ENCODE results near the gene TICRR.

- no peak for TF ChIP-seq CREM (CRISPR knock-in tag; IDR thresholded peaks at IDR 0.05)
- TF ChIP-seq JAZF1 (CRISPR knock-in tag; IDR thresholded peaks at IDR 0.05): no peak
- no peak for TF ChIP-seq CBFB (CRISPR knock-in tag; IDR thresholded peaks at IDR 0.05; ENCODE audit: low read depth)
- no peak for TF ChIP-seq CTCF (IDR thresholded peaks at IDR 0.05)
Observed at GRCh38 chr15:89578146-89578545, 2.9 kb downstream of the TICRR start.

Data from WTC11 (cell line).